Colon (tissue), 2 donors: ENCODE results near the gene CEP104.

Source experiments
- FAIRE-seq: peaks from 2 replicates; lab custom pipeline; 2012; peaks lifted over from hg19 to GRCh38; lab: Jason Lieb, UNC
- donor health status: control.
- donor health status: control.

The CEP104 gene

GRCh38 chr1:3762873-3763228 is 94.2 kb downstream of the CEP104 start:
- no peak for FAIRE-seq

- no peak for FAIRE-seq
Observed at GRCh38 chr1:3762151-3762872, 94.7 kb downstream of the CEP104 start.
